Lower leg skin (tissue), 3 donors: ENCODE data around the gene FBRSL1.

Source experiments
- CTCF ChIP-seq, 3 donors: fragments of 450-650 bp; IDR thresholded peaks; one replicate each; pipeline ENCODE4 v1.5.1; 2016; ENCODE audit warnings: antibody characterized with exemption in 3 of 3, mild to moderate bottlenecking in 3 of 3, moderate library complexity in 2 of 3
- POLR2A ChIP-seq, 2 donors: fragments of 450-650 bp; IDR thresholded peaks; one replicate each; pipeline ENCODE4 v1.6.1; 2016 to 2017; ENCODE audit warnings: antibody characterized with exemption in 2 of 2, mild to moderate bottlenecking in 1 of 2, moderate library complexity in 1 of 2

- TF ChIP-seq CTCF (IDR thresholded peaks at IDR 0.05): no peak
- TF ChIP-seq POLR2A (IDR thresholded peaks at IDR 0.05): no peak
These were observed 31.9 kb downstream of the FBRSL1 start for GRCh38 chr12:132521712-132522292.
